GM20000 (cell line): ENCODE results near the gene NAALADL2.

Experiments
- DNase-seq: peaks from one replicate; pipeline ENCODE4 v3.0.0; 2012; ENCODE audit warnings: low spot score
- TF ChIP-seq, protein P1 (sequence below): IDR thresholded peaks from 2 replicates; pipeline ENCODE4 v1.5.1; 2012; ENCODE audit warnings: mild to moderate bottlenecking, control low read depth; ENCODE audit errors: extremely low read depth, missing control alignments

Gene NAALADL2

DNA sequence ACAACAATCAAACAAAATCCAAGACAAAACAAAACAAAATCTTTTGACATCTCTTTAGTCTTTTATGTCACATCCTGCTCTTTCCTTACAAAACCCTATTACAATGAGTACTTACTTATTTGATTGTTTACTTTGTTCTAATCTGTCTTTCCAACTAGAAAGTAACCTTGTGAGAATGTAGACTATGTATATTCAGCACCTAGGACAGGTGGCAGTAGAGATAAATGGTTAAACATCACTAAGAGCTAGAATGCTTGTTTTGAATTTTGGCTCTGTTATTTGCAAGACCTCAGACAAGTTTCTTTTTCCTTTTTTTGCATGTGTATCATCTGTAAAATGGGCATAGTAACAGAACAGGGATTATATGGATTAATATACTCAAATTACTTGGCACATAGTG is 33.1 kb upstream of the NAALADL2 start:
- DNase-seq: no peak
- TF ChIP-seq, protein P1, sequence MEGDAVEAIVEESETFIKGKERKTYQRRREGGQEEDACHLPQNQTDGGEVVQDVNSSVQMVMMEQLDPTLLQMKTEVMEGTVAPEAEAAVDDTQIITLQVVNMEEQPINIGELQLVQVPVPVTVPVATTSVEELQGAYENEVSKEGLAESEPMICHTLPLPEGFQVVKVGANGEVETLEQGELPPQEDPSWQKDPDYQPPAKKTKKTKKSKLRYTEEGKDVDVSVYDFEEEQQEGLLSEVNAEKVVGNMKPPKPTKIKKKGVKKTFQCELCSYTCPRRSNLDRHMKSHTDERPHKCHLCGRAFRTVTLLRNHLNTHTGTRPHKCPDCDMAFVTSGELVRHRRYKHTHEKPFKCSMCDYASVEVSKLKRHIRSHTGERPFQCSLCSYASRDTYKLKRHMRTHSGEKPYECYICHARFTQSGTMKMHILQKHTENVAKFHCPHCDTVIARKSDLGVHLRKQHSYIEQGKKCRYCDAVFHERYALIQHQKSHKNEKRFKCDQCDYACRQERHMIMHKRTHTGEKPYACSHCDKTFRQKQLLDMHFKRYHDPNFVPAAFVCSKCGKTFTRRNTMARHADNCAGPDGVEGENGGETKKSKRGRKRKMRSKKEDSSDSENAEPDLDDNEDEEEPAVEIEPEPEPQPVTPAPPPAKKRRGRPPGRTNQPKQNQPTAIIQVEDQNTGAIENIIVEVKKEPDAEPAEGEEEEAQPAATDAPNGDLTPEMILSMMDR: no peak

DNA sequence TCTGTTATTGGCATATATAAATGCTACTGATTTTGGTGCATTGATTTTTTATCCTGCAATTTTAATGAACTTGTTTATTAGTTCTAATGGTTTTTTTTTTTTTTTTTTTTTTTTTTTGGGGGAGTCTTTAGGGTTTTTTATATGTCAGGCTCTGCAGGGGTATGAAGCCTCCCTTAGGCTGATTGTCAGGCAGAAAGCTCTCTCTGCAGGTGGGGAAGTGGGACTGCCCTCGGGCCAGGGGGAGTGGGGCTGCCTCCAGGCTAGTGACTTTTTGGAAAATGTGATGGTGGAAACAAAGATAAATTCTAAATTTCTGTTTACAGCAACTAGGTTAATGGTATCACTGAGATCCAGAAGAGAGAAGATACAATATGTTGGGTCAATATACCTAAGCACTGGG is 14.4 kb upstream of the NAALADL2 start:
- TF ChIP-seq, protein P1: no peak
- DNase-seq: no peak

DNA sequence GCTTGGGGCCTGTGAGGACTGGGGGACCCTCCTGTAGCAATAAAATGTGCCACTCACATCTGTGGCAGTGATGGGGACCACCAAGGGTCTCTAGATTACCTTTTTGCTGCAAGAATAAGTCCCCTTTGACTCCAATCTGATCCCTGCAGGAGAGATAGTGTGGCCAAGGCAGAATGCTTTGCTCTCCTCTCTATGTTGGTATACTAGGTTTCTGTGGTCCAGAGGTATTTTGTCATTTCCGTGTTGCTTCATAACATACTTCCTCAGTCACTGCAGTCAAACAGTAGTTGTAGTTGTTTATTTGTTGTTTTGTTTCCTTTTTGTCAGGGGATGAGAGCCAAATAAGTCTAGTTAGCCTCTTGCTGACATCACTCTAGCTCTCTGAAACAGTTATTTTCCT is 13.1 kb upstream of the NAALADL2 start:
- TF ChIP-seq, protein P1: no peak
- DNase-seq: no peak

DNA sequence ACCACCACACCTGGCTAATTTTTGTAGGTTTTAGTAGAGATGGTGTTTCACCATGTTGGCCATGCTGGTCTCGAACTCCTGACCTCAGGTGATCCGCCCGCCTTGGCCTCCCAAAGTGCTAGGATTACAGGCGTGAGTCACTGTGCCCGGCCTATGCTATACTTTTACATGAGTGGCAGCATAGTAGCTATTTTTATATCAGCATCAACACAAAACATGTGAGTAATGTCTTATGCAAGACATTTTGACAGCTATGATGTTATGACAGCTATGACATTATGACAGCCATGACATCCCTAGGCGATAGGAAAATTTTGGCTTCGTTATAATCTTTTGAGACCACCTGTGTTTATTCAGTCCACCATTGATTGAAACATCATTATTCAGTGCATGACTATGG is 4.1 kb upstream of the NAALADL2 start:
- DNase-seq: no peak
- TF ChIP-seq, protein P1: no peak

DNA sequence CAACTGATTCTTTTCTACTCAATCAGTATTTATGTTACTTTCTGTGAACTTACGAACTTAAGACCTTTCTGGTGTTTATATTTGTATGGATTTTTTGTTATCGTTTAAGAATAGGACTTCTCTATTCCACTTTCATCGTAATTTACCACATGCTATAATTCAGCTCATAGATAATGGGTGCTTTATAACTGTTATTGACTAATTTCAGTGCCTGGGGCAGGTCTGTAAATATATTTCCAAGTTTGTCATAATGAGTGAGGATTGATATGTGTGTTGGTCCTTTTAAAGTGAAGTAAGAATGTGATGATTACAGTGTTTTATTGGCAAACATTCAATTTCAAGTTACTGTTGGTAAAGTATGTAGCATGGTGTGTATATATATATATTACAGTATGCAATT is 1.8 kb upstream of the NAALADL2 start:
- no peak for DNase-seq
- TF ChIP-seq, protein P1: no peak

DNA sequence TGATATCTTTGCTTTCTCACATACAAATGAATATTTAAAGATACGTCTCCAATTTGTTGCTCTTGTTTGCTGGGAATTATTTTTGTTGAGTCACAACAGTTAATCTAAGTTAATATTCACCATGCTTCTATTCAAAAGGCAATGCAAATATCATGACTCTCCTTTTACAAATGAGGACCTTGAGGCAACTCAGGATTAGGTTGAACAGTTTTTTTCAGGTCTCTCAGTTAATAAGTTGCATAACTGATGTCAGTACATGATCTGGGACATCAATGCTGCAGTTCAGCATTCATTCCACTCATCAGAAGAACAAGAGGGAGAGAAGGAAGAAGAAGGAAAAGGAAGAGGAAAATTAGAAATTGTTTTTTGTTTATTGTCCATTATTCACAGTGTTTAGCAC is 781 bp upstream of the NAALADL2 start:
- no peak for DNase-seq
- TF ChIP-seq, protein P1: no peak

DNA sequence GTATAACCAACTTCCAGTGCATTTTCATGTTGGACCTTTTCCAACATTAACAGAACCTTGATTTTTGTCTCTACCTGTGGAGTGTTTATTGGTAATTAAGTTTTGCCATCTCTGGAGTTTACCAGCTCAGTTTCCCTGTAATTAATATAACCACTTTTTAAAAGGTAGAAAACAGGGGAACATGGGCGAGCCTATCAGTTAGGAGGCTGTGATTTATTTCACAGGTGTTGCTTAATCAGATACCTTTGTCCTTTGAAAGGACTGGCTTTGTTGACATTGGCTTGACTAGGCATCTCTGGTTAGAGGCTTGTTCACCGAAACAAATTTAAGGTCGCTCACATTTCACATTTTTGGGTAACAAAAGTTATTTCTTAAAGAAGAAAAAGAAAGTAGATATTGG is 622 bp downstream of the NAALADL2 start:
- TF ChIP-seq, protein P1: no peak
- DNase-seq: no peak
